GM18861 (cell line): ENCODE data around the gene POLR2E.

Experiments used
- ATAC-seq: cut with Tn5 transposase; IDR thresholded peaks from one replicate; pipeline ENCODE4 v1.9.1; 2021; ENCODE audit not compliant: unreplicated experiment

Gene POLR2E

DNA sequence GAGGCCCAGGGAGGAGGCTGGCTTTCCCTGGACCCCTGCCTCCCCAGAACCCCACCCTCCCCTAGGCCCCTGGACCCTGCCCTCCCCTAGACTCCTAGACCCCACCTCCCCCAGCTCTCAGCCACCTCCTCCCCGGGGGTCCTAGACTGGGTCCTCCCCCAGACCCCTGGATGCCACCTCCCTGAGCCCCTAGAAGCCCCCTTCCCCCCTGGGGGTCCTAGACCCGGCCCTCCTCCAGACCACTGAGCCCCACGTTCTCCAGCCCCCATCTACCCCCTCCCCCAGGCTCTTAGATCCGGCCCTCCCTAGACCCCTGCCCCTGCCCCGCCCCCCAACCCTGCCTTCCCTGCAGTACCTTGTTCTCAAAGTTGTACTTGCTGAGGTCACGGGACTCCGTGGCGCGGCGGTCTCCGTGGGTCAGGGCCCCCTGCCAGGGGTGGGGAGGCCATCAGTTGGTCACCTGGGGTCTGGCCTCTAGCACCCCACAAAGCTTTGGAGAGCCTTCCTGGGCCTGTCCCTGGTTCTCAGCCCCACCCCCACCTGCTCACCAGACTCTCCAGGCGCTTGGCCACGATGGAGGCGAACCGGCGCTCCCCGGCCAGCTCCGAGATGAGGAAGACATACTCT lies 16.6 kb upstream of the POLR2E start:
- ATAC-seq: no peak

DNA sequence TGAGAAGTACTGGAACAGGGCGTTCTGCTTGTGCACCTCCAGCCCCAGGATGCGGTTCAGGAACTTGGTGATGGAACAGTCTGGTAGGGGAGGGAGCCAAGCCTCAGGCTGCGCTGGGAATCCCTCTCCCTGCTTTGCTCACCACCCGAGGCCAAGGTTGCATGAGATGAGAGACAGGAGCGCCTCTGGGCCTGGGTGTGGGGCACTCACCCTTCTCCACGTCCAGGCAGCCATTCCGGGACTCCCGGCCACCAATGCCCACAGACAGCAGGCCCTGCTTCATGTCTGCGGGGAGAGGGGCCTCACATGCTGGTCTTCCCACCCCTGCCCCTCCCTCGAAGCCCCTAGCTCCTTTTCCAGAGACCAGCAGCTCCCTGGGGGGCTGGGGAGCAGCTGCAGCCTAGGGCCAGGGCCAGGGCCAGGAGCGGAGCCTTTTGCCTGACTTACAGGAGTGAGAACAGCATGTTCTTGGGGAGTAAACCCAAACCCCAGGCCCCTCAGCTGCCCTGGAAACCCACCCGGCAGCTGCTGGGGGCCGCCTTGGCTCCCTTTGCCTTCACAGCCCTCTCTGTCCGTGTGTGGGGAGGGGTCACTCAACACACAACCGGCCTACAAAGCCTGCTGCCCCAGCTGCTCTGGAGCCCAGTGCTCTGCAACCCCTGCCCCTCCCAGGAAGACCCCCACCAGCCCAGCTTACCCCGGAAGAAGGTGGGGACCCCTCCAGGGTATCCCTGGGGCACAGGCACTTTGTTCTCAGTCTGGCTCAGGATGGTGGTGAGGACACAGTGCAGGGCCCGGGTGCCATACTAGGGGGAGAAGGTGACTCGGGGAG lies 15.8 kb upstream of the POLR2E start:
- ATAC-seq: no peak

- no peak for ATAC-seq
Measured at GRCh38 chr19:1109697-1110671, 14.8 kb upstream of the POLR2E start.

- ATAC-seq: no peak
Measured at GRCh38 chr19:1109032-1109551, 13.9 kb upstream of the POLR2E start.

- no peak for ATAC-seq
Measured at GRCh38 chr19:1108291-1109031, 13.3 kb upstream of the POLR2E start.

DNA sequence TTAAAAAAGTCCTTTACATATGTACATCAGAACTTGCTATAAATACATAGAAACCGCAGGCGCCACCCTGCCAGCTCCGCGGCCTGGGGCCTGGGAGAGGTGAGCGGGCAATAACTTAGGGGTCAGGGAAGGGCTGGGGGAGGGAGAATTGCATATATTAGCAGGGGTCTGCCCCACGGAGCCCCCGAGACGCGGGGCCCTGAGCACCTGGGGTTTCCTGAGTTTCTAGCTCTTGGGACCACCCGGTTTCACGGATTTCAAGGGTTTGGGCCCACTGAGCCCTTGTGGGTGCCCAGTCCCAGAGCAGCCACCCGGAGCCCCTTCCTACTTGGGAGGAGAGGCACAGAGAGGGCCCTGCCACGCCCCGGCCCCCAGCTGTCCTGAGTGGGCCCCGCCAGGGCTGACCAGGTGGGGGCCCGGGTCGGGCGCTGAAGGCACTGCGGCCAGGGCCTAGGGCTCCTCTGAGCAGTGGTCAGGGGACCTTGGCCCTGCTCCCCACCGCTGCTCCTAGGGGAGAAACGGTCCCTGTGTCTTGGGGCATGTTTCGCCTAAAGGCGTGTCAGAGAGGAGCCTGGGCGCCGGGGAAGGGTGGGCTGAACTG lies 12.6 kb upstream of the POLR2E start:
- ATAC-seq: no peak

- no peak for ATAC-seq
Measured at GRCh38 chr19:1106841-1107660, 11.9 kb upstream of the POLR2E start.

DNA sequence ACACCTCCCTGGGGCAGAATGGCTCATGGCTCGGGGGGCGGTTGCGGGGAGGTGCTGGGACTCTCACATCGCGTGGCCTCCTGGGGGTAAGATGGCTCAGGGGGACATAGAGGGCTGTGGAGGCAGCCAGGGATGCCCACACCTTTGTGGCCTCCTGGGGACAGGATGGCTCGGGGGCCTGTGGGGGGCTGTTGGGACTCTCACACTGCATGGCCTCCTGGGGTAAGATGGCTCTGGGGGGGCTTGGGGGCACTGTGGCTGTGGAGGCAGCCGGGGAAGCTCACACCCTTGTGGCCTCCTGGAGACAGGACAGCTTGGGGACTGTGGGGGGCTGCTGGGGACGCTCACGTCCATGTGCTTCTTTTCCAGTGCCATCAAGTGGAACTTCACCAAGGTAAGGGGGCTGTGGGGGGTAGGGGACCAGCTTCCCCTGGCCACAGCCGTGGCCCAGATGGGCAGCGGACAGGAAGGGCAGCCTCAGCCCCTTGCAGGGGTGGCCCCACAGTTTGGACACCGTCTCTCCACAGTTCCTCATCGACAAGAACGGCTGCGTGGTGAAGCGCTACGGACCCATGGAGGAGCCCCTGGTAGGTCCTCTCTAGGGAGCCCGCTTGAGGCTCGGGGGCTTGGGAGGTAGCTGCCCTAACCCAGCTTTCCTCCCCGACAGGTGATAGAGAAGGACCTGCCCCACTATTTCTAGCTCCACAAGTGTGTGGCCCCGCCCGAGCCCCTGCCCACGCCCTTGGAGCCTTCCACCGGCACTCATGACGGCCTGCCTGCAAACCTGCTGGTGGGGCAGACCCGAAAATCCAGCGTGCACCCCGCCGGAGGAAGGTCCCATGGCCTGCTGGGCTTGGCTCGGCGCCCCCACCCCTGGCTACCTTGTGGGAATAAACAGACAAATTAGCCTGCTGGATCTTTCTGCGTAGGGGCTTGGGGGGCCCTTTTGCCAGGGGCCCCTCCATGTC lies 11.0 kb upstream of the POLR2E start:
- ATAC-seq: no peak

DNA sequence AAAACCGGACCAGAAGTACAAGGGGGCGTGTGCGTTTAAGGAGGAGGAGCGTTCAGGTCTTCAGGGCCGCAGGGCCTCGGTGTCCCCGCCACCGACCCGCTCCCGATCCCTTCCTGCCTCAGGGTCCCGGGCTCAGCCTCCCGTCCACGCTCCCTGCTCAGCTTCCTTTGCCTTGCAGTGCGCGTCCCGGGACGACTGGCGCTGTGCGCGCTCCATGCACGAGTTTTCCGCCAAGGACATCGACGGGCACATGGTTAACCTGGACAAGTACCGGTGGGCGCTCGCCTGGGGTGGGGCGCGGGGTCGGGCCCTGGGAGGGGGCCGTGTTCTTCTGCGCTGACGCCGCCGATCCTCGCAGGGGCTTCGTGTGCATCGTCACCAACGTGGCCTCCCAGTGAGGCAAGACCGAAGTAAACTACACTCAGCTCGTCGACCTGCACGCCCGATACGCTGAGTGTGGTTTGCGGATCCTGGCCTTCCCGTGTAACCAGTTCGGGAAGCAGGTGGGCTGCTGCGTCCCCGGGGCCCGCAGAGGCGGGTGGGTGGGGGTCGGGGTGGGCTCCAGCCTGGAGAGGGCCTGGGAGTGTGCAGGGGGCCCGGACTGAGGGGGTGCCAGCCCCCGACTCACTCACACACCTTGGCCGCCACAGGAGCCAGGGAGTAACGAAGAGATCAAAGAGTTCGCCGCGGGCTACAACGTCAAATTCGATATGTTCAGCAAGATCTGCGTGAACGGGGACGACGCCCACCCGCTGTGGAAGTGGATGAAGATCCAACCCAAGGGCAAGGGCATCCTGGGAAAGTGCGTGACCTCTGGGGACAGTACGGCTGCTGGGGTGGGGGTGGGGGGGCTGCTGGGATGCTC lies 10.1 kb upstream of the POLR2E start:
- ATAC-seq: no peak

DNA sequence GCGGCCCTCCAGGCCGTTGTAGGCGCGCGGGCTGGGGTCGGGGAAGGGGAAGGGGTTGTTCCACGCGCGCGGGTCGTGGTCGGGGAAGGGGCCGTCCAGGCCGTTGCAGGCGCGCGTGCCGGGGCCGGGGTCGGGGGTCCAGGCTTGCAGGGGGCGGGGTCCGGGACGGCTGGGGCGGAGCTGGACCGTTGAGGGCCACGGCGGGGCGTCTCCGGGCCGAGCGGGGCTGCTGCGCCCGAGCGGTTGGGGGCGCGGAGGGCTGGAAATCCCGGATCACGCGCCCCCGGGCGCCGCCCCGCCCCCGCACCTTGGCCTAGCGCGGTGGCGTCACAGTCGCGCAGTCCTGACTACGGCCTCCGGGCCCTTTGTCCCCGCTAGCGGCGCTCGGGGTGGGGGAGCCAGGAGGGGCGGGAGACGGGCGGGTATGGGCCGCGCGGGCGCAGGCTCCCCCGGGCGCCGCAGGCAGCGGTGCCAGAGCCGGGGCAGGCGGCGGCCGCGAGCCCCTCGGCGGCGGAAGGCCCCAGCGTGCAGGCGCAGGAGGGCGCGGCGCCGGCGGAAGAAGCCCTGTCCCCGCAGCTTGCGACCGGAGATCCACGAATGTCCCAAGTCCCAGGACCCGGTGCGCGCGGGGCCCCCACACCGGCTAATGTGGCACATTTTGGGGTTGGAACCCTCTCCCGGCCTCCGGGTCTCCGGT lies 9.3 kb upstream of the POLR2E start:
- peak; percentile 19 for ATAC-seq

- peak; percentile 46 for ATAC-seq
Measured at GRCh38 chr19:1103708-1104310, 8.6 kb upstream of the POLR2E start, which contains the start of gene GPX4. Gene GPX4 (plus strand): TSS chr19:1103994. CDS start chr19:1104044, 50 bp downstream.

GRCh38 chr19:1103132-1103707 lies 8.0 kb upstream of the POLR2E start:
- no peak for ATAC-seq

DNA sequence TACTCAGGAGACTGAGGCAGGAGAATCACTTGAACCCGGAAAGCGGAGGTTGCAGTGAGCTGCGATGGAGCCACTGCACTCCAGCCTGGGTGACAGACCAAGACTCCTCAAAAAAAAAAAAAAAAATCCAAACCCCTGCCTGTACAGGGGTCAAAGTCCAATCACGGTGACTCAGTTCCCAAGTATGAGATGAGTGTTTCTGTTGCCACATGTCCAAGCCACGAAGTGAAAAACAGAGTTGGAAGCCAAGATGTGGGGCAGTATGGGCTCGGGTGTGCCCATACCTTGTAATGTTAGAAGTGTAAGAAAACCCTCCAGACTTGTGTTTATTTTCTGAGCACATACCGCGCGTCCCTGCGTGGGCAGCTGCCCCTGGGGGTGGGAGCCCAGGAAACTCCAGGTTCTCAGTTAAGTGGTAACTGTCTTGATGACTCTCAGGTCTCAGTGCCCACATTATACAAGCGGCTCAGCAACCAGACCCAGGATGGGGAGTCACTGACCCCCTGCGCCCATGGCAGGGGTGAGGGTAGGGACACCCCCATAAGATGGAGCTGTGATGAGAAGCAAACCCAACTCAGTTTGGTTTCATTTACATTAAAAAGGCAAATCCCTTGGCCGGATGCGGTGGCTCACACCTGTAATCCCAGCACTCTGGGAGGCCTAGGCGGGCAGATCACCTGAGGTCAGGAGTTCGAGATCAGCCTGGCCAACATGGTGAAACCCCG lies 7.4 kb upstream of the POLR2E start:
- ATAC-seq: no peak

GRCh38 chr19:1101337-1101698 lies 6.1 kb upstream of the POLR2E start:
- ATAC-seq: no peak
